SK-MEL-5 (cell line): Measurements from ENCODE around the gene DLEC1. TPM values are rescaled to one million over a fixed set of nuclear protein-coding genes. Genes with fewer than 3 reads are reported as not detected.

Experiments used
- DNase-seq: peaks from one replicate; pipeline ENCODE4 v3.0.0-alpha.2; 2016; ENCODE audit warnings: low read depth, low spot score
- in situ Hi-C: cut with HindIII; loops from 2 replicates; pipeline ENCODE4 v1.10.0; 2016; ENCODE audit warnings: low sequenced_read_pairs, high pct_unique_total_duplicates, low pct_unique_long_range_greater_than_20kb
- total RNA-seq: library from RNA; depleted of rRNA; stranded (reverse); fragments of >200 nt; shearing (Covaris generic); gene quantifications from 2 replicates; pipeline ENCODE4 v1.2.3, GENCODE V29; 2014

Gene DLEC1
- total RNA-seq, 1 experiment from 2014 or later, result not detected

GRCh38 chr3:38088126-38089078, 49.4 kb downstream of the DLEC1 start:
- DNase-seq, result no peak
- in situ Hi-C loops, result no loop called here

- no peak for DNase-seq
- in situ Hi-C loops, result no loop called here
These were observed 50.2 kb downstream of the DLEC1 start for GRCh38 chr3:38089163-38089562.

- DNase-seq, result no peak
- in situ Hi-C loops, result no loop called here
These were observed 51.4 kb downstream of the DLEC1 start for GRCh38 chr3:38090453-38090852.

- no peak for DNase-seq
These were observed 56.0 kb downstream of the DLEC1 start for GRCh38 chr3:38094999-38095398.

GRCh38 chr3:38095669-38096483, 56.9 kb downstream of the DLEC1 start:
- in situ Hi-C loops, result no loop called here
- DNase-seq, result no peak

More at GRCh38 chr3:38094999-38095398, 56.0 kb downstream of the DLEC1 start:
- in situ Hi-C loops, result no loop called here

- in situ Hi-C loops, result no loop called here
- DNase-seq, result no peak
These were observed 58.7 kb downstream of the DLEC1 start for GRCh38 chr3:38097446-38098375.

GRCh38 chr3:38098376-38098723, 59.3 kb downstream of the DLEC1 start:
- in situ Hi-C loops, result no loop called here
- no peak for DNase-seq

- in situ Hi-C loops, result no loop called here
- no peak for DNase-seq
These were observed 60.5 kb downstream of the DLEC1 start for GRCh38 chr3:38099518-38099917.

GRCh38 chr3:38100498-38100897, 61.5 kb downstream of the DLEC1 start:
- no peak for DNase-seq
- in situ Hi-C loops, result no loop called here

- DNase-seq, result no peak
- in situ Hi-C loops, result no loop called here
These were observed 62.9 kb downstream of the DLEC1 start for GRCh38 chr3:38101811-38102443.

- DNase-seq, result no peak
These were observed 63.4 kb downstream of the DLEC1 start for GRCh38 chr3:38102444-38102814.

GRCh38 chr3:38105525-38105924, 66.5 kb downstream of the DLEC1 start:
- DNase-seq, result no peak
- in situ Hi-C loops, result no loop called here

More at GRCh38 chr3:38102444-38102814, 63.4 kb downstream of the DLEC1 start:
- in situ Hi-C loops, result no loop called here

- no peak for DNase-seq
These were observed 69.1 kb downstream of the DLEC1 start for GRCh38 chr3:38107911-38108648.

GRCh38 chr3:38108649-38109579, 69.9 kb downstream of the DLEC1 start:
- in situ Hi-C loops, result no loop called here
- no peak for DNase-seq

More at GRCh38 chr3:38107911-38108648, 69.1 kb downstream of the DLEC1 start:
- in situ Hi-C loops, result no loop called here

GRCh38 chr3:38109580-38110313, 70.7 kb downstream of the DLEC1 start:
- no peak for DNase-seq
- in situ Hi-C loops, result no loop called here
